ENCODE measurements around the gene AKAP1. TPM values are rescaled to one million over a fixed set of nuclear protein-coding genes. Genes with fewer than 3 reads are reported as not detected.

Gene AKAP1, protein sequence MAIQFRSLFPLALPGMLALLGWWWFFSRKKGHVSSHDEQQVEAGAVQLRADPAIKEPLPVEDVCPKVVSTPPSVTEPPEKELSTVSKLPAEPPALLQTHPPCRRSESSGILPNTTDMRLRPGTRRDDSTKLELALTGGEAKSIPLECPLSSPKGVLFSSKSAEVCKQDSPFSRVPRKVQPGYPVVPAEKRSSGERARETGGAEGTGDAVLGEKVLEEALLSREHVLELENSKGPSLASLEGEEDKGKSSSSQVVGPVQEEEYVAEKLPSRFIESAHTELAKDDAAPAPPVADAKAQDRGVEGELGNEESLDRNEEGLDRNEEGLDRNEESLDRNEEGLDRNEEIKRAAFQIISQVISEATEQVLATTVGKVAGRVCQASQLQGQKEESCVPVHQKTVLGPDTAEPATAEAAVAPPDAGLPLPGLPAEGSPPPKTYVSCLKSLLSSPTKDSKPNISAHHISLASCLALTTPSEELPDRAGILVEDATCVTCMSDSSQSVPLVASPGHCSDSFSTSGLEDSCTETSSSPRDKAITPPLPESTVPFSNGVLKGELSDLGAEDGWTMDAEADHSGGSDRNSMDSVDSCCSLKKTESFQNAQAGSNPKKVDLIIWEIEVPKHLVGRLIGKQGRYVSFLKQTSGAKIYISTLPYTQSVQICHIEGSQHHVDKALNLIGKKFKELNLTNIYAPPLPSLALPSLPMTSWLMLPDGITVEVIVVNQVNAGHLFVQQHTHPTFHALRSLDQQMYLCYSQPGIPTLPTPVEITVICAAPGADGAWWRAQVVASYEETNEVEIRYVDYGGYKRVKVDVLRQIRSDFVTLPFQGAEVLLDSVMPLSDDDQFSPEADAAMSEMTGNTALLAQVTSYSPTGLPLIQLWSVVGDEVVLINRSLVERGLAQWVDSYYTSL
- 10.3 and 14.3 TPM in 2 replicates for total RNA-seq

DNA sequence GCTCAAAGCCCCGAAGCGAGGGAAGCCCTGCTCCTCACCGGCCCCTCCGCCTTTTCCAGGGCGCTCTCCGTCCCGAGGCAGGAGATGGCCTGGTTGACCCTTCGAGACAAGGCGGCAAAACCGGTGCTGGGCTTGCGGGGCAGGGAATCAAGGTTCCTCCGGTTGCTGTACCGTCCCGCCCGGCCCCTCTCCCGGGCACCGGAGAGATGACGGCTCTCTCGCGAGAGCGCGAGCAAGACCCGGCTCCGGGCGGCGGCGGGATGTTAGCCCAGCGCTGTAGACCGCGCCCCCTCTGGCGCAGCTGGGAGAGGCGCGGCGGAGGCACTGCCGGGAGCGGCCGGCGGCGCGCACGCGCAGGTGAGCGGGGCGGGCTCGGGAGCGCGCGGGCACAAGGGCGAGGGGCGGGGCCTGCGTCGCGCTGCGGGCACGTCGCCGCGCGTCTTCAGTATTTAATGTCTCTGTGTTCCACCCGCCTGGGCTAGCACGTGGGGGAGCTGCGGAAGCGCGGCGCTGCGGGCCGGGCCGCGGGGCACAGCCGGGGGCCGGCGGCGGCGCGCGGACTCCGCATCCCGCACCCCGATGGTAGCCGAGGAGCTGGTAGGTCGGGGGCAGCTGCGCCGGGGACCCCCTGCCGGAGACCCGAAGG is at the start of gene AKAP1:
Gene AKAP1, plus strand, starts transcription at position 445 of the 646 bp plus-strand sequence. CDS start 20,219 bp downstream, outside the sequence.

Other genes with a start within 250 kb of the AKAP1 start
- 30.9 and 108 TPM in 2 replicates for gene TRIM25, start 171.2 kb upstream of the AKAP1 start, total RNA-seq
- gene COIL, start 124.2 kb upstream of the AKAP1 start, total RNA-seq = 11.6 and 18.2 TPM in 2 replicates
- gene SCPEP1, start 107.1 kb upstream of the AKAP1 start, total RNA-seq = 26.1 and 53.4 TPM in 2 replicates
- gene MSI2, start 171.3 kb downstream of the AKAP1 start, total RNA-seq = 17.9 and 26.8 TPM in 2 replicates